GM12878 (cell line): ENCODE results near the gene NT5DC4. TPM values are rescaled to one million over a fixed set of nuclear protein-coding genes. Genes with fewer than 3 reads are reported as not detected.

Experiments
- ATAC-seq: fragments of 200-7000 bp; cut with Tn5 transposase; 3 replicates; pipeline ENCODE4 v1.9.1; 2020; ENCODE audit warnings: mild to moderate bottlenecking, moderate library complexity
- Bru-seq: library from RNA; stranded (reverse); fragments of 400-500 nt; gene quantifications from one replicate; lab custom pipeline; 2021; lab: Mats Ljungman, UMichigan
- BruChase-seq, 2 experiments: library from RNA; stranded (reverse); fragments of 400-500 nt; gene quantifications; one replicate each; lab custom pipeline; 2021; lab: Mats Ljungman, UMichigan
- BruUV-seq: library from RNA; stranded (reverse); fragments of 400-500 nt; replicated peaks from 2 replicates; lab custom pipeline; 2021; lab: Mats Ljungman, UMichigan
- CTCF ChIA-PET: fragments of 300-600 bp; sonication (Branson Sonifier 250); formaldehyde crosslinking; extraction: SDS; loops from one replicate; lab custom pipeline; 2021; ENCODE audit warnings: inconsistent platforms; lab: Yijun Ruan, JAX
- POLR2A ChIA-PET: fragments of 350-600 bp; formaldehyde crosslinking; extraction: SDS; loops from one replicate; lab custom pipeline; 2021; ENCODE audit warnings: inconsistent platforms; lab: Charles Lee
- RAD21 ChIA-PET: fragments of 300-600 bp; sonication (Branson Sonifier 250); formaldehyde crosslinking; loops from one replicate; lab custom pipeline; 2023; ENCODE audit warnings: antibody characterized with exemption; ENCODE audit not compliant: unreplicated experiment; lab: Charles Lee
- SMC1A ChIA-PET: fragments of 300-600 bp; sonication (Branson Sonifier 250); formaldehyde crosslinking; loops from one replicate; lab custom pipeline; 2023; ENCODE audit not compliant: unreplicated experiment, uncharacterized antibody; lab: Charles Lee
- DNase-seq: peaks from one replicate; pipeline ENCODE4 v3.0.0-alpha.2; 2011; ENCODE audit warnings: low read depth, low spot score
- FAIRE-seq: peaks from 3 replicates; lab custom pipeline; 2011; peaks lifted over from hg19 to GRCh38; lab: Jason Lieb, UNC
- H2AFZ ChIP-seq: 2 replicates; pipeline ENCODE4 v1.6.0; 2011; ENCODE audit warnings: low read depth, low read length, control low read depth; ENCODE audit not compliant: control insufficient read depth
- H3K27ac ChIP-seq: 2 replicates; pipeline ENCODE4 v1.5.1; 2011; ENCODE audit warnings: control low read depth; ENCODE audit not compliant: control insufficient read depth, insufficient read depth
- H3K27me3 ChIP-seq, 2 experiments: replicated peaks in 1 of 2; 2 replicates each; pipeline versions ENCODE4 v1.6.0 to v1.6.1; 2011; ENCODE audit warnings: low read length in 1 of 2; ENCODE audit not compliant: control insufficient read depth in 2 of 2, insufficient read depth in 2 of 2
- H3K36me3 ChIP-seq, 2 experiments: 2 replicates each; pipeline ENCODE4 v1.5.1; 2011; ENCODE audit warnings: low read length in 1 of 2; ENCODE audit not compliant: control insufficient read depth in 2 of 2, insufficient read depth in 2 of 2
- H3K4me1 ChIP-seq: 2 replicates; pipeline ENCODE4 v1.6.1; 2011; ENCODE audit warnings: mild to moderate bottlenecking, low read length, moderate library complexity, mixed read lengths; ENCODE audit not compliant: control insufficient read depth, insufficient read depth
- H3K4me2 ChIP-seq: 2 replicates; pipeline ENCODE4 v1.6.0; 2011; ENCODE audit warnings: control low read depth; ENCODE audit not compliant: control insufficient read depth, insufficient read depth
- H3K4me3 ChIP-seq: fragments of 200-600 bp; sonication (generic); 2 replicates; pipeline ENCODE4 v1.5.1; 2016
- H3K79me2 ChIP-seq: 2 replicates; pipeline ENCODE4 v1.6.0; 2011; ENCODE audit warnings: low read length; ENCODE audit not compliant: control insufficient read depth, insufficient read depth
- H3K9ac ChIP-seq: 2 replicates; pipeline ENCODE4 v1.8.0; 2011; ENCODE audit warnings: low read length, control low read depth, mixed read lengths; ENCODE audit not compliant: control insufficient read depth, insufficient read depth
- H3K9me3 ChIP-seq: replicated peaks from 3 replicates; pipeline ENCODE4 v1.5.1; 2011; ENCODE audit warnings: mild to moderate bottlenecking, low read length; ENCODE audit not compliant: control insufficient read depth, insufficient read depth
- H4K20me1 ChIP-seq: 2 replicates; pipeline ENCODE4 v1.6.0; 2011; ENCODE audit not compliant: control insufficient read depth, insufficient read depth
- ATF7 ChIP-seq: fragments of 450-650 bp; IDR thresholded peaks from 2 replicates; pipeline ENCODE4 v1.6.1; 2016; ENCODE audit warnings: low read depth, mild to moderate bottlenecking
- BMI1 ChIP-seq: fragments of 450-650 bp; IDR thresholded peaks from 2 replicates; pipeline ENCODE4 v1.6.1; 2016; ENCODE audit warnings: mild to moderate bottlenecking, moderate library complexity, borderline replicate concordance
- E2F8 ChIP-seq: fragments of 450-650 bp; IDR thresholded peaks from 2 replicates; pipeline ENCODE4 v1.6.1; 2018; ENCODE audit warnings: mild to moderate bottlenecking, low read depth, moderate library complexity; ENCODE audit not compliant: partially characterized antibody
- ESRRA ChIP-seq: IDR thresholded peaks from 2 replicates; pipeline ENCODE4 v1.6.1; 2012; ENCODE audit warnings: mild to moderate bottlenecking, low read length, improper control_type of control experiment
- ETV6 ChIP-seq, 2 experiments: fragments of 450-650 bp in 1 of 2; IDR thresholded peaks in 1 of 2; conservative IDR thresholded peaks in 1 of 2; 2 replicates each; pipeline ENCODE4 v1.6.1; 2014; ENCODE audit warnings: antibody characterized with exemption in 1 of 2, borderline replicate concordance in 1 of 2, low read depth in 1 of 2, mild to moderate bottlenecking in 1 of 2, moderate library complexity in 1 of 2
- EZH2 ChIP-seq: IDR thresholded peaks from 2 replicates; pipeline ENCODE4 v1.6.1; 2012; ENCODE audit warnings: low read depth, mild to moderate bottlenecking, control low read depth, inconsistent platforms, low read length, borderline replicate concordance; ENCODE audit not compliant: control insufficient read depth
- IKZF1 ChIP-seq: fragments of 450-650 bp; conservative IDR thresholded peaks from 2 replicates; pipeline ENCODE4 v1.6.1; 2017; ENCODE audit warnings: antibody characterized with exemption, mild to moderate bottlenecking
- MTA2 ChIP-seq: fragments of 450-650 bp; IDR thresholded peaks from 2 replicates; pipeline ENCODE4 v1.6.1; 2016; ENCODE audit warnings: low read depth, mild to moderate bottlenecking, moderate library complexity
- PKNOX1 ChIP-seq: fragments of 450-650 bp; IDR thresholded peaks from 2 replicates; pipeline ENCODE4 v1.6.1; 2016; ENCODE audit warnings: mild to moderate bottlenecking
- POLR2A ChIP-seq: IDR thresholded peaks from 2 replicates; pipeline ENCODE4 v1.6.1; 2011; ENCODE audit warnings: low read depth, mild to moderate bottlenecking, low read length
- TCF12 ChIP-seq: IDR thresholded peaks from 2 replicates; pipeline ENCODE4 v1.6.1; 2011; ENCODE audit warnings: low read depth, mild to moderate bottlenecking, low read length
- ZBTB4 ChIP-seq: fragments of 450-650 bp; formaldehyde crosslinking; IDR thresholded peaks from 2 replicates; pipeline ENCODE4 v1.4.0; 2022; ENCODE audit warnings: mild to moderate bottlenecking, moderate library complexity
- ZNF207 ChIP-seq: fragments of 450-650 bp; IDR thresholded peaks from 2 replicates; pipeline ENCODE4 v1.6.1; 2014; ENCODE audit warnings: antibody characterized with exemption, mild to moderate bottlenecking, borderline replicate concordance
- WGBS: methylation state at CpG from one replicate; pipeline ENCODE4 v1.1.6; 2016; ENCODE audit warnings: low lambda C conversion rate; ENCODE audit not compliant: insufficient replicate concordance, insufficient coverage; ENCODE audit errors: missing lambda C conversion rate; 5-methylcytosine and 5-hydroxymethylcytosine counted together
- in situ Hi-C: fragments of 300-500 bp; cut with MboI; formaldehyde crosslinking; loops from 9 replicates; pipeline ENCODE4 v1.14.3; 2018; ENCODE audit warnings: mixed read lengths
- intact Hi-C: fragments of 100-400 bp; cut with micrococcal nuclease; formaldehyde crosslinking; loops from one replicate; pipeline ENCODE4 v1.14.2; 2022; ENCODE audit not compliant: unreplicated experiment
- long read RNA-seq, 2 experiments: library from polyadenylated mRNA; unstranded; transcript quantifications; one replicate each; pipeline ENCODE4 v2.0.0, GENCODE V29; 2019 to 2020
- polyA minus RNA-seq, 3 experiments: library from RNA; depleted of rRNA, polyadenylated mRNA; stranded (reverse); fragments of >200 nt; gene quantifications; 2 replicates each; pipeline ENCODE4 v1.2.3, GENCODE V29; 2011
- polyA plus RNA-seq, 11 experiments: library from polyadenylated mRNA; depleted of rRNA in 4 of 11; unstranded in 6 of 11; stranded (reverse) in 5 of 11; fragments of >200 nt; fragmentation: Nextera tagmentation in 4 of 11; fragmentation: Illumina TruSeq in 1 of 11; extraction: Ambion mirVana in 4 of 11; extraction: Trizol in 1 of 11; gene quantifications; 1 replicate in 1 of 11; 2 replicates in 10 of 11; pipeline versions ENCODE4 v1.2.1 to v1.2.3, GENCODE V29; 2011 to 2016; ENCODE audit warnings: inconsistent platforms in 2 of 11, missing spikeins in 2 of 11, low read depth in 1 of 11
- total RNA-seq, 4 experiments: library from RNA; depleted of rRNA in 3 of 4; stranded (reverse); fragments of >200 nt in 3 of 4; fragmentation: Illumina TruSeq in 1 of 4; extraction: Trizol in 1 of 4; gene quantifications; 2 replicates each; pipeline versions ENCODE4 v1.2.1 to v1.2.3, GENCODE V29; 2013 to 2021

The NT5DC4 gene
- 2.0 and 2.3 TPM in 2 replicates for total RNA-seq (2013; cell fraction: nucleolus; rRNA removed)
- total RNA-seq (2014; rRNA removed) (0.34 and 0.38 TPM in 2 replicates), total RNA-seq (2014; rRNA removed; fragmentation: Illumina TruSeq; extraction: Trizol) (0.18 TPM in 1 of 2 replicates, not detected in the other), total RNA-seq (2021) (0.85 TPM in 1 of 2 replicates, not detected in the other), polyA plus RNA-seq (2011; rRNA removed) (1.6 and 2.7 TPM in 2 replicates), polyA plus RNA-seq (2014; fragmentation: Illumina TruSeq; extraction: Trizol) (0.04 and 0.10 TPM in 2 replicates), polyA plus RNA-seq (2014; fragmentation: Nextera tagmentation; extraction: Ambion mirVana) (1 to 10 TPM in 1 of 2 experiments, under 1 TPM in 1; 0.31 to 2.6 TPM), polyA plus RNA-seq (2014; rRNA removed) (0.15 and 0.51 TPM in 2 replicates), polyA plus RNA-seq (2016; fragmentation: Nextera tagmentation; extraction: Ambion mirVana) (under 1 TPM; 0.11 to 0.13 TPM), polyA minus RNA-seq (2011; rRNA and poly(A)+ RNA removed) (0.29 and 1.1 TPM in 2 replicates), Bru-seq, nascent RNA (percentile 43 among the genes with signal in this experiment), BruChase-seq, experiment 1, labeled RNA remaining after a 6-hour chase (percentile 43 among the genes with signal in this experiment), BruChase-seq, experiment 2, labeled RNA remaining after a 2-hour chase (percentile 46 among the genes with signal in this experiment)
- polyA plus RNA-seq (2011; ENCODE audit: low read depth) = 0.21 TPM
- 0.13 and 0.17 TPM in 2 replicates for polyA plus RNA-seq (2011; cell fraction: cytosol; rRNA removed)
- 1.3 and 1.4 TPM in 2 replicates for polyA plus RNA-seq (2011; cell fraction: nucleus; rRNA removed)
- 6.4 and 12.9 TPM in 2 replicates for polyA plus RNA-seq (2012)
- polyA minus RNA-seq (2011; cell fraction: cytosol; rRNA and poly(A)+ RNA removed) = 5.4 TPM in 1 of 2 replicates, not detected in the other
- 0.73 TPM in 1 of 2 replicates, not detected in the other for polyA minus RNA-seq (2011; cell fraction: nucleus; rRNA and poly(A)+ RNA removed)
- long read RNA-seq, experiment 1, partial matches to known transcripts = 0 of 1 reads
- long read RNA-seq, experiment 1, other reads (novel, unspliced or antisense) = 1 of 1 reads
- long read RNA-seq, experiment 2, partial matches to known transcripts = 0 of 4 reads
- long read RNA-seq, experiment 2, other reads (novel, unspliced or antisense) = 4 of 4 reads

- no peak within 1 kb of the TSS for H3K4me2 ChIP-seq
- BruUV-seq = no TSS peak
- ChIA-PET RAD21 (interaction anchor here (10.7 kb wide), 1 partner anchor 90 kb away, joined by 494 read pairs; no protein-coding TSS in a partner anchor), CTCF (interaction anchor here (1.0 kb wide), 2 partner anchors 94 to 121 kb away, joined by 3 to 4 read pairs; no protein-coding TSS in a partner anchor), POLR2A (no interaction called here), SMC1A (interaction anchor here (3.6 to 10.9 kb wide), 2 partner anchors 29 to 91 kb away, joined by 15 to 455 read pairs; no protein-coding TSS in a partner anchor)
- H3K27me3 ChIP-seq = no peaks in the 10 kb centered on the region
- H3K79me2 ChIP-seq = no peaks in the 10 kb centered on the region
- no peak within 1 kb of the TSS for H3K27ac ChIP-seq
- DNase-seq = no peak
- H3K9ac ChIP-seq = no peak within 1 kb of the TSS
- intact Hi-C loops (no loop called here), in situ Hi-C loops (loop anchor here (5.0 kb wide), 2 partner anchors 93 to 118 kb away; no protein-coding TSS in a partner anchor)
- H3K9me3 ChIP-seq = no peaks in the 10 kb centered on the region
- H4K20me1 ChIP-seq = no peaks in the 10 kb centered on the region
- WGBS = 68% methylated on average over 5 of the region's 6 CpGs
- H3K36me3 ChIP-seq = no peaks in the 10 kb centered on the region
- FAIRE-seq = no peak
- no peak within 1 kb of the TSS for H3K4me3 ChIP-seq
- ATAC-seq = no peak
- no peak within 1 kb of the TSS for H2AFZ ChIP-seq
- H3K4me1 ChIP-seq = peaks cover 10% of the 10 kb centered on the region
- TF ChIP-seq ATF7 (no peak), ZBTB4 (CRISPR knock-in tag) (no peak), ESRRA (no peak), ETV6 (conservative IDR thresholded peaks at IDR 0.05 in 1 of 2, IDR thresholded peaks at IDR 0.05 in 1 of 2; ENCODE audit: borderline replicate concordance in 1 of 2, low read depth in 1 of 2) (no peak), E2F8 (no peak), ZNF207 (no peak), PKNOX1 (no peak), POLR2A (no peak), BMI1 (no peak), TCF12 (no peak), MTA2 (no peak), EZH2 (no peak), IKZF1 (no peak)
Measured at GRCh38 chr2:112720785-112721184, at the start of gene NT5DC4. NT5DC4 (plus strand) TSS chr2:112721020; CDS start chr2:112721080, 60 bp downstream.
